ENCODE results near the gene TEX29. TPM values are rescaled to one million over a fixed set of nuclear protein-coding genes. Genes with fewer than 3 reads are reported as not detected.

The TEX29 gene
- total RNA-seq, 3 donors from 2014 or later (not counting 1 experiment from before 2014, with no cell fraction given), result not detected

- no peak overlapping the region for H3K27ac ChIP-seq (ENCODE audit: low read length)
- no peaks in the 10 kb centered on the region for H3K4me1 ChIP-seq (ENCODE audit: control insufficient read depth, insufficient read depth, low read length)
- intact Hi-C loops (cut with micrococcal nuclease), result no loop called here
- H3K27me3 Mint-ChIP-seq (ENCODE audit: low read depth in 2 of 2), result no peaks in the 10 kb centered on the region
- no peak for DNase-seq
- no peaks in the 10 kb centered on the region for H3K27me3 ChIP-seq (ENCODE audit: control insufficient read depth, insufficient read depth, low read length)
- no peak overlapping the region for H3K27ac Mint-ChIP-seq
- no peaks in the 10 kb centered on the region for H3K9me3 ChIP-seq (ENCODE audit: control insufficient read depth, insufficient read depth, low read length)
- H3K36me3 Mint-ChIP-seq, result peaks cover 5% of the 10 kb centered on the region
- WGBS (ENCODE audit: insufficient coverage), result 98% methylated on average over 8 of the region's 8 CpGs
- H3K4me3 ChIP-seq (ENCODE audit: low read length), result no peak overlapping the region
- peaks cover 82% of the 10 kb centered on the region for H3K36me3 ChIP-seq (ENCODE audit: control insufficient read depth, insufficient read depth, low read length)
- TF ChIP-seq CTCF (IDR thresholded peaks at IDR 0.05), result no peak
- no peak overlapping the region for H3K4me3 Mint-ChIP-seq
- no peaks in the 10 kb centered on the region for H3K9me3 Mint-ChIP-seq
- H3K4me1 Mint-ChIP-seq, result no peaks in the 10 kb centered on the region
- no peak for ATAC-seq
Observed at GRCh38 chr13:111287201-111287600, 33.2 kb upstream of the TEX29 start.

DNA sequence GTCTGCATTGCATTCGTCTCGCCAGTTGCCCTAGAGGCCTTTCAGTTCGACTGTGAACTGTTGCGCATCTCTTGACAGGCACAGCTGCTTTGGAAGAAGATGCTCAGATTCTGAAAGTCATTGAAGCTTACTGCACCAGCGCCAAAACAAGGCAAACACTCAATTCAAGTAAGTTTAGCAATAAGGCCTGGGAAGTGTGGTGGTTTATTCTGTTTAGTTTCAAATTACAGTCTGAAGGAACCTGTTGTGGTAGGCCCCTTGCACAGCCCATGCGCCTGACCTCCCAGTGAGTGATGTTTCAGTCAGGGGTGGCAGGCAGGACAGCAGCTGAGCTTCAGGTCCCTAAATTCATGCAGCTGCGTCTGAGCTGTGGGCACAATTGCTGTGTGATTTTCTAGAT is 32.2 kb upstream of the TEX29 start:
- peaks cover 83% of the 10 kb centered on the region for H3K36me3 ChIP-seq (ENCODE audit: control insufficient read depth, insufficient read depth, low read length)
- 94% methylated on average over 7 of the region's 7 CpGs for WGBS (ENCODE audit: insufficient coverage)
- H3K27me3 ChIP-seq (ENCODE audit: control insufficient read depth, insufficient read depth, low read length), result no peaks in the 10 kb centered on the region
- Mint-ChIP-seq H3K4me1 (no peaks in the 10 kb centered on the region), H3K27ac (no peak overlapping the region), H3K9me3 (no peaks in the 10 kb centered on the region), H3K4me3 (no peak overlapping the region), H3K36me3 (peaks cover 12% of the 10 kb centered on the region), H3K27me3 (ENCODE audit: low read depth in 2 of 2) (no peaks in the 10 kb centered on the region)
- H3K4me1 ChIP-seq (ENCODE audit: control insufficient read depth, insufficient read depth, low read length), result no peaks in the 10 kb centered on the region
- DNase-seq (no peak), ATAC-seq (no peak)
- intact Hi-C loops (cut with micrococcal nuclease), result no loop called here
- H3K4me3 ChIP-seq (ENCODE audit: low read length), result no peak overlapping the region
- no peaks in the 10 kb centered on the region for H3K9me3 ChIP-seq (ENCODE audit: control insufficient read depth, insufficient read depth, low read length)
- TF ChIP-seq CTCF (IDR thresholded peaks at IDR 0.05), result no peak
- no peak overlapping the region for H3K27ac ChIP-seq (ENCODE audit: low read length)

DNA sequence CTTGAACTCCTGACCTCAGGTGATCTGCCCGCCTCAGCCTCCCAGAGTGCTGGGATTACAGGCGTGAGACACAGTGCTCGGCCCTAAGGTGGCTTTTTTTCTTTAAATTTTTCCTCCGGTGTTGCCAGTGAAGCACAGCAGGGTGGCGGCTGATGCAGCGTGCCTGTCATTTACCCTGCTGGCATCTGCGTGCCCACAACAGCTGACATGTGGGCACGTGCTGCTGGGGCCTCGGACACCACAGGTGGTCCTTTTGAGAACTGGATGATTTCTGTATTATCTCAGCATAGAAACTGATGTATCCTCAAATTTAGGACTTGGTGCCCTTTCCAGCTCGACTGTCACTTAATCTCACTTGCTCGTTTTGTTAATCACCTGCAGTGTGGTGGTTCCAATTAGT is 31.2 kb upstream of the TEX29 start:
- Histone ChIP-seq H3K36me3 (ENCODE audit: control insufficient read depth, insufficient read depth, low read length) (peaks cover 82% of the 10 kb centered on the region), H3K9me3 (ENCODE audit: control insufficient read depth, insufficient read depth, low read length) (no peaks in the 10 kb centered on the region), H3K27me3 (ENCODE audit: control insufficient read depth, insufficient read depth, low read length) (no peaks in the 10 kb centered on the region), H3K27ac (ENCODE audit: low read length) (no peak overlapping the region), H3K4me3 (ENCODE audit: low read length) (no peak overlapping the region), H3K4me1 (ENCODE audit: control insufficient read depth, insufficient read depth, low read length) (no peaks in the 10 kb centered on the region)
- Mint-ChIP-seq H3K4me1 (no peaks in the 10 kb centered on the region), H3K27me3 (ENCODE audit: low read depth in 2 of 2) (no peaks in the 10 kb centered on the region), H3K4me3 (no peak overlapping the region), H3K27ac (no peak overlapping the region), H3K36me3 (peaks cover 12% of the 10 kb centered on the region), H3K9me3 (no peaks in the 10 kb centered on the region)
- intact Hi-C loops (cut with micrococcal nuclease), result no loop called here
- WGBS (ENCODE audit: insufficient coverage), result 95% methylated on average over 11 of the region's 11 CpGs
- ATAC-seq, result no peak
- no peak for TF ChIP-seq CTCF (IDR thresholded peaks at IDR 0.05)
- no peak for DNase-seq

GRCh38 chr13:111291908-111292307 is 28.5 kb upstream of the TEX29 start:
- H3K4me3 Mint-ChIP-seq, result no peak overlapping the region
- DNase-seq, result no peak
- H3K27me3 Mint-ChIP-seq (ENCODE audit: low read depth in 2 of 2), result no peaks in the 10 kb centered on the region
- Histone ChIP-seq H3K27ac (ENCODE audit: low read length) (no peak overlapping the region), H3K4me3 (ENCODE audit: low read length) (no peak overlapping the region), H3K9me3 (ENCODE audit: control insufficient read depth, insufficient read depth, low read length) (no peaks in the 10 kb centered on the region), H3K36me3 (ENCODE audit: control insufficient read depth, insufficient read depth, low read length) (peaks cover 61% of the 10 kb centered on the region), H3K4me1 (ENCODE audit: control insufficient read depth, insufficient read depth, low read length) (peaks cover 10% of the 10 kb centered on the region), H3K27me3 (ENCODE audit: control insufficient read depth, insufficient read depth, low read length) (no peaks in the 10 kb centered on the region)
- intact Hi-C loops (cut with micrococcal nuclease), result no loop called here
- WGBS (ENCODE audit: insufficient coverage), result 97% methylated on average over 14 of the region's 14 CpGs
- no peak for ATAC-seq
- H3K36me3 Mint-ChIP-seq, result peaks cover 12% of the 10 kb centered on the region
- no peak for TF ChIP-seq CTCF (IDR thresholded peaks at IDR 0.05)
- H3K9me3 Mint-ChIP-seq, result no peaks in the 10 kb centered on the region
- H3K4me1 Mint-ChIP-seq, result peaks cover 18 to 19% of the 10 kb centered on the region in 2 donors
- H3K27ac Mint-ChIP-seq, result no peak overlapping the region
